HG03571 (cell line): Measurements from ENCODE around the gene CHRNE.
"Not testable (repeated sequence)": the region's sequence is repeated elsewhere in the genome, so short reads cannot be mapped to it uniquely, and the experiment has no call there.

Experiments
- ATAC-seq: cut with Tn5 transposase; IDR thresholded peaks from one replicate; pipeline ENCODE4 v1.9.1; 2021; ENCODE audit not compliant: unreplicated experiment

CHRNE gene

GRCh38 chr17:4908301-4908700, 5.4 kb upstream of the CHRNE start:
- ATAC-seq: no peak

GRCh38 chr17:4906642-4907041, 3.7 kb upstream of the CHRNE start:
- not testable (repeated sequence) for ATAC-seq

DNA sequence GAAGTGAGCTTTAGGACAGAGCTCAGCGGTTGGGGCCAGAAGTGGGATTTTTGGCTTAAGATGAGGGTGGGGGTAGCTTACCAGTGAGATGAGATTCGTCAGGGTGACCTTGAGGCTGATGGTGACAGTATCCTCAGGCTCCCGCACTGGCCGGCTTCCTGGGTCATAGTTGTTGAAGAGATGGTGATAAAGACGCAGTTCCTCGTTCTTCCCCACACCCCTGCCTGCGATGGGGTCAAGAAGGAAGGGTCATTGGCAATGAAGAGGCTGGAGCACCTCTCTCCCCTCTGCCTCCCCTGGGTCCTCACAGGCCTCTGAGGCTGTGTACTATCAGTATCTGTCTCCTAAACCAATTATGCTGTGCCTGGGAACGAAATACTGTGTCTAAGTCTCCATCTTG, 358 bp downstream of the CHRNE start:
- ATAC-seq: no peak

DNA sequence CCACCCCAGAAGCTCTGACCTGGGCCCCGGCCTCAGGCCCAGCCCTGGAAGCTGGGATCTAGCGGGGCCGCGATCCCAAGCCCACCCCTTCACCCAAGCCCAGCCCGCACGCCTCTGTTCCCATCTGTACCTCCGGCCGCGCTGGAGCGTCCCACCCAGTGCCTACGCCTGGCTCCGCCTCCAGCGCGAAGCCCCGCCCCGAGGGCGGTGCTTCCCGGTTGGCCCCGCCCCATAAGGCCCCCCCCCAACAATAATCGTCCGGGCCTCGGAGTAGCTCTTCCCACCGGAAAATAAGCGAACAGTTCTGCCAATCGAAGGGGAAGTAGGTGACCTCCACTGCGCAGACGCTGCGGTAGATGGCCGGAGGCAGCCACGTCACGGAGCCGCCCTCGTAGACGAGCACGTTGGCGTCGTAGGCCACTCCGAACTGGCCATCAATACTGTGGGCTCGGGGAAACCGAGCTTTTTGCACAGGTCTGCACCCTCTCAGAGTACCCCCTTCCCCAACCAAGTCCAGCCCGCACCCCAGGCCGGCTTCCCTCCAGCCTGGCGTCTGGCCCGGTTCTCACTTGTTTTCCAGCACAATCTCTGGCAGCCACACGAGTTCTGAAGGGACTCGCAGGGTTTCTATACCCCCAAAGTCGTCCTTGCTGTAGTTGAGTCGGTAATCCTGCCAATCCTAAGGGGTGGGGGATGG, 1.1 kb downstream of the CHRNE start:
- no peak for ATAC-seq

GRCh38 chr17:4901108-4901647, 1.7 kb downstream of the CHRNE start:
- no peak for ATAC-seq

DNA sequence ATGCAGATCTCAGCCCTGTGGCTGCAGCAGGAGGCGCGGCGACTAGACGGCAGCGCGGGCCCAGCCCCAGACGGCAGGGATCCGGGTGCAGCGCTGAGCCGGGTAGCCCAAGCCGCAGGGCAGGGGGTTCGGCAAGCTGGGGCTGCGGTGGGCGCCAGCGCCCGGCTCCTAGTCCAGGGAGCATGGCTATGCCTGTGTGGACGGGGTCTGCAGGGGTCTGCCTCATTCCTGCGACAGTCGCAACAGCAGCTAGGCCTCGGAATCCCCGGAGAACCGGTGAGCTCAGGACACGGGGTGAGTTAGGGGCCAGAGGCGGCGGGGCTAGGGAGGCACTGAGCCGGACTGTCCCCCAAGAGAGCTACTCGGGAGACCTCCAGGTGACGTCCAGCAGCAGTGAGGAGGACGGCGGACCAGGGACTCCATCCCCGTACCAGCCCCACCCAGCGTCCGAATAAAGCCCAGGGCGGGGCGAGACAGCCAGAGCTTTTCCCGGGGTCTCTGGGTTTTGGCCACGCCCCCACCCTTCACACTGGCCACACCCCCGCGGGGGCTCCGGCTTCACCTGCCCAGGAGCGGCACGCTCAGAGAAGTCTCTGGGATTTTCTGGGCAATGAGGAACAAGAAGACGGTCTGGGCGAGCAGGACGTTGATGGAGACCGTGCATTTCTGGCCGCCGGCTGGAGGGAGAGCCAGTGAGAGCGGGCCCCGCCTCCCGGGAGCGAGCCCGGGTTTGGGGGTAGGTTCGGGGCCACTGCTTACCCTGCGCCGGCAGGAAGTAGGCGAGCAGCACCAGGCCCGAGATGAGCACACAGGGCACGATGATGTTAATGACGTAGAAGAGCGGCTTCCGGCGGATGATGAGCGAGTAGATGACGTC, 2.4 kb downstream of the CHRNE start:
- ATAC-seq: no peak

DNA sequence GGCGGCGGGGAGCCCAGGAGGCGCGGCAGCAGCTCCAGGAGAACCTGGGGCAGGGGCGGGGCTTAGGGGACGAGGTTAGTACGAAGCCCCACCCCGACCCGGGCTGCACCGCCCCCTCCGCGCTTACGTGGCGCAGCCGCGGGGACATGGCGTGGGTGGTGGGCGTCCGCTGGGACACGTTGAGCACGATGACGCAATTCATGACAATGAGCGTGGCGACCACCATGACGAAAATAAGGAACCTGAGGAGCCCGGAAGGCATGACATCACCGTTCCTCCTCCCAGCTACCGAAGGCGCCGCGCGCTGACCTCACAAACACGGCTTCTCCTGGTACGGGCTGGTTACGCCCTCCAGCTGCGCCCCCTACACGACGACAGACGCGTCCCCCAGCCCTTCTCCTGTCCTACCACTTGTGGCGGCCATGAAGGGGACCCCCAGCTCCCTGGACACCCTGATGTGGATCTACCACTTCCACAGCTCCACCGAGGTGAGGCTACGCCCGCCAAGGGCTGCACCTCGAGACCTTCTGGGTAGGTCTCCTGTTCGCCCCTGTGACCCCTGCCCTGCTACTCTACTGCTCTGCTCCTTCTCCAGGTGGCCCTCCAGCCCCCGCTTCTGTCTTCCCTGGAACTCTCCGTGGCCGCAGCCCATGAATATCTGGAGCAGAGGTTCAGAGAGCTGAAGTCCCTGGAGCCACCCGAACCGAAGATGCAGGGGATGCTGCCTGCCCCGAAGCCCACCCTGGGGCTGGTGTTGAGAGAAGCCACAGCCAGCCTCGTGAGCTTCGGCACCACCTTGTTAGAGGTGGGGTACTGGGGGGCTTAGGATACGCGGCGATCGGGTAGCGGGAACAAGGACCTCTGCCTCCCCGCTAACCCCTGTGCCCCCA, 3.3 kb downstream of the CHRNE start, which contains the start of gene C17orf107:
Gene C17orf107, plus strand, starts transcription at position 196 of the 890 bp plus-strand sequence. Its CDS starts 227 bp downstream, at position 423.
- no peak for ATAC-seq

GRCh38 chr17:4898927-4899326, 4.0 kb downstream of the CHRNE start:
- no peak for ATAC-seq

GRCh38 chr17:4898351-4898750, 4.5 kb downstream of the CHRNE start:
- no peak for ATAC-seq

DNA sequence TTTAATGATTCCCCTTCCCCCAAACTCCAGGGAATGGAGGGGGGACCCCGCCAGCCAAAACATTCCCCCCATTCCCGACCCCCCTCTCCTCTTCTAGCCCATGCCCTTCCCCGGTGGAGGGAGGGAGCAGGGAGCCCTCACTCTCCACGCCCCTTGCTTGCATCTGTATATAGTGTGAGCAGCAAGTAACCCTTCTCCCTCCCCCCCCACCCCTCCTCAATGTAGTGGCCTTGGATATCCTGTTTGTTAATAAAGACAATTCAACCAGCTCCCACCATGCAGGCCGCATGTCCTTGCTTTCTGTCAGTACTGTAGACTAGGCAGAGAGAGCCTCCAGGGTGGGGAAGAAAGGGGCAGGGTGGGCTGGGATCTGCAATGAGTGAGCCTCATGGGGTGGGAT, 5.1 kb downstream of the CHRNE start:
- ATAC-seq: no peak

DNA sequence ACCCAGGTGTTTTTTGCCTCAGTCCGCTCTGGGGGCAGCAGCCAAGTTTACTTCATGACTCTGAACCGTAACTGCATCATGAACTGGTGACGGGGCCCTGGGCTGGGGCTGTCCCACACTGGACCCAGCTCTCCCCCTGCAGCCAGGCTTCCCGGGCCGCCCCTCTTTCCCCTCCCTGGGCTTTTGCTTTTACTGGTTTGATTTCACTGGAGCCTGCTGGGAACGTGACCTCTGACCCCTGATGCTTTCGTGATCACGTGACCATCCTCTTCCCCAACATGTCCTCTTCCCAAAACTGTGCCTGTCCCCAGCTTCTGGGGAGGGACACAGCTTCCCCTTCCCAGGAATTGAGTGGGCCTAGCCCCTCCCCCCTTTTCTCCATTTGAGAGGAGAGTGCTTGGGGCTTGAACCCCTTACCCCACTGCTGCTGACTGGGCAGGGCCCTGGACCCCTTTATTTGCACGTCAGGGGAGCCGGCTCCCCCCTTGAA, 5.7 kb downstream of the CHRNE start:
- no peak for ATAC-seq

DNA sequence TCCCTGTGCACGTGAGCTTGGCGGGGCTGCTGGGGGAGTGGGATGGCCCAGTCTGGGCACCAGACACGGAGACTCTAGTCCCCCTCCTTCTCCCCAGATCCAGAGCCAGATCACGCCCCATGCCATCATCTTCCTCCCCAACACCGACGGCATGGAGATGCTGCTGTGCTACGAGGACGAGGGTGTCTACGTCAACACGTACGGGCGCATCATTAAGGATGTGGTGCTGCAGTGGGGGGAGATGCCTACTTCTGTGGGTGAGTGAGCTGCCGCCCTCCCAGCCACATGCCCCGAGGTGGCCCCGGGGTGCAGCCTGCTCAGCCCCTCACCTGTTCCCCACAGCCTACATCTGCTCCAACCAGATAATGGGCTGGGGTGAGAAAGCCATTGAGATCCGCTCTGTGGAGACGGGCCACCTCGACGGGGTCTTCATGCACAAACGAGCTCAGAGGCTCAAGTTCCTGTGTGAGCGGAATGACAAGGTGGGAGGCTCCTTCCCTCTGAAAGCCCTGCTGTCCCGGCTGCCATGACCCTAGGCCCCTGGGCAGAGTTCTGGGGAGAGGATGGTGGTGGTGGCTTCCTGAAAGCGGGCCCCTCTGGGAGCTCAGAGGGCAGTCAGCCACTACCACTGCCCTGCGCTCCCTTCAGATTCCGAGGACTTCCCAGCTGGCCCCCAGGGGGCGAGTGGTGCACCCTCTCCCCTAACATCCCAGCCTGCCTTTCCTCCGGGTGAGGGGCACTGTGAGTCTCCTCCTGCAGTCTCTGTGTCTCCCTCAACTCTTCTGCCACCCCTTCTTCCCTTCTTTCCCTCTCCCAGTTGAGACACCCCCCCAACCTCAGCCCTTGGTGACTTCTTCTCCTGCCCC, 6.3 kb downstream of the CHRNE start:
- no peak for ATAC-seq

DNA sequence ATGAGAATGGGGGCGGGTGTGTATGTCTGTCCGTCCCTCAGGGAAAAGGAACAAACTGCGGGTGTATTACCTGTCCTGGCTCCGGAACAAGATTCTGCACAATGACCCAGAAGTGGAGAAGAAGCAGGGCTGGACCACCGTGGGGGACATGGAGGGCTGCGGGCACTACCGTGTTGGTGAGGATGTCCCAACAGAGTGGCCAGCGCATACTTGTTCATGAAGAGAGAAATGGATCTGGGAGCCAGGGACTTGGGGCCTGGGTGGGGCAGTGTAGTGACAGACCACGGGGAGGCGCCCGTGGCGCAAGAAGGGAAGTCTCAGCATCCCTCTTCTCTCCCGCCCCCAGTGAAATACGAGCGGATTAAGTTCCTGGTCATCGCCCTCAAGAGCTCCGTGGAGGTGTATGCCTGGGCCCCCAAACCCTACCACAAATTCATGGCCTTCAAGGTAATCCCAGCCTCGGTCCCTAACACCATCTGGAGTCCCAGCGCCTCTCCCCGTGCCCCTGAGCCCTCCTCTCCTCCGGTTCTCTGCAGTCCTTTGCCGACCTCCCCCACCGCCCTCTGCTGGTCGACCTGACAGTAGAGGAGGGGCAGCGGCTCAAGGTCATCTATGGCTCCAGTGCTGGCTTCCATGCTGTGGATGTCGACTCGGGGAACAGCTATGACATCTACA, 7.1 kb downstream of the CHRNE start:
- ATAC-seq: no peak

DNA sequence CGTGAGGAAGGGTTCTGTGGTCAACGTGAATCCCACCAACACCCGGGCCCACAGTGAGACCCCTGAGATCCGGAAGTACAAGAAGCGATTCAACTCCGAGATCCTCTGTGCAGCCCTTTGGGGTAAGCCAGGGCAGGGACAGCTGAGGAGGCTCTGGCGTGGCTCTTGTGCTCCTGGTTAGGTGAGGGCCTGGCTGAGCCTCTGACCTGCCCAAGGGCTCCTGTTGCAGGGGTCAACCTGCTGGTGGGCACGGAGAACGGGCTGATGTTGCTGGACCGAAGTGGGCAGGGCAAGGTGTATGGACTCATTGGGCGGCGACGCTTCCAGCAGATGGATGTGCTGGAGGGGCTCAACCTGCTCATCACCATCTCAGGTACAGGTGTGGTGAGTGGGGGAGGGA, 7.8 kb downstream of the CHRNE start:
- ATAC-seq: no peak

- no peak for ATAC-seq
Observed at GRCh38 chr17:4893721-4894560, 9.0 kb downstream of the CHRNE start.

GRCh38 chr17:4893272-4893671, 9.6 kb downstream of the CHRNE start:
- no peak for ATAC-seq

- no peak for ATAC-seq
Observed at GRCh38 chr17:4892499-4893221, 10.2 kb downstream of the CHRNE start.
